ENCODE results near the gene XRCC3.

DNA sequence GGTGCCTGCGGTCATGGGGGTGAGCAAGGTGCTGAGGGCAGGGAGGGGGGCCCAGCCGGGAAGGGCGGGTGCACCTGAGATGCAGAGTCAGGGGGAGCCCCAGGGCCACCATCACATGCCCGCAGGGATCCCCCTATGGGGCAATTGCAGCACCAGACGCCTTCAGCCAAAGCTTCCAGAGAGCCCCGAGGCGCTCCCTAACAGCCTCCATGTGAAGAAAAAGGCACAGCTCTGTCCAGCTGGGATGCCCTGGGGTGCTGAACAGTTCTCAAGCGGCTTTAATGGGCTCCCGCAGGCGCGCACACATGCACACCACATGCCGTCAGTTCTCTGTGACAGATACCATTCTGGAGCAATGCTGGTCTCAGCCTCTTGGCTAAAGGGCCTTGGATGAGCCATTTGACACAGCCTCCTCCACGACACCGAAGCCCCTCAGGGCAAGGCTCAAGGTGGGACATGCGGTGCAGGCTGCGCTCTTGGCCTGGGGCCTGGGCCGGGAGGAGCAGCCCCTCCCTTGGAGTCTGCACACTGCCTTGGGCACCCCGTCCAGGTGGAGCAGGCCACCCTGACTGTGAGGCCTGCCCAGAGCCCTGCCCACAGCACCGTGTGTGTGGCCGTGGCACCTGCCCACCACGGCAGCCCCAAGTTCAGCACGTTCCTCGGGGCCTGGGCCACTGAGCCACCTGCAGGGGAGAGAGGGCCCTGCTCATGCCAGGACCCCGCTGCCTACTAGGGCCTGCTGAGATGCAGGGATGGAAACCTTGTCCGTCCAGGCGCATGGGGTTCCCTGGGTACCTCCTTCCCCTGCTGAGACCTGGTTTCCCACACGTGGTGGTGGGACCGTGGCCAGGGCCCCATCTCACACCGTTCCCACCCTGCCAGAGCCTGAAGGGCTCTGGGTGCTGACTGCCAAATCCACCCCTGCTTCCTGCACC lies 7.7 kb downstream of the XRCC3 start:
- TF ChIP-seq TAF1 (IDR thresholded peaks at IDR 0.05; ENCODE audit: low read depth, low read length), result no peak
- TF ChIP-seq, protein P1, sequence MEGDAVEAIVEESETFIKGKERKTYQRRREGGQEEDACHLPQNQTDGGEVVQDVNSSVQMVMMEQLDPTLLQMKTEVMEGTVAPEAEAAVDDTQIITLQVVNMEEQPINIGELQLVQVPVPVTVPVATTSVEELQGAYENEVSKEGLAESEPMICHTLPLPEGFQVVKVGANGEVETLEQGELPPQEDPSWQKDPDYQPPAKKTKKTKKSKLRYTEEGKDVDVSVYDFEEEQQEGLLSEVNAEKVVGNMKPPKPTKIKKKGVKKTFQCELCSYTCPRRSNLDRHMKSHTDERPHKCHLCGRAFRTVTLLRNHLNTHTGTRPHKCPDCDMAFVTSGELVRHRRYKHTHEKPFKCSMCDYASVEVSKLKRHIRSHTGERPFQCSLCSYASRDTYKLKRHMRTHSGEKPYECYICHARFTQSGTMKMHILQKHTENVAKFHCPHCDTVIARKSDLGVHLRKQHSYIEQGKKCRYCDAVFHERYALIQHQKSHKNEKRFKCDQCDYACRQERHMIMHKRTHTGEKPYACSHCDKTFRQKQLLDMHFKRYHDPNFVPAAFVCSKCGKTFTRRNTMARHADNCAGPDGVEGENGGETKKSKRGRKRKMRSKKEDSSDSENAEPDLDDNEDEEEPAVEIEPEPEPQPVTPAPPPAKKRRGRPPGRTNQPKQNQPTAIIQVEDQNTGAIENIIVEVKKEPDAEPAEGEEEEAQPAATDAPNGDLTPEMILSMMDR (IDR thresholded peaks at IDR 0.05; ENCODE audit: control extremely low read depth in 1 of 3, insufficient read depth in 1 of 3, low read depth in 1 of 3, low read length in 3 of 3), result no peak

Measured in H1 (cell line).